ENCODE results near the gene STOX2. TPM values are rescaled to one million over a fixed set of nuclear protein-coding genes. Genes with fewer than 3 reads are reported as not detected.

Gene STOX2
- total RNA-seq, 2 donors from 2014 or later = 0.37 TPM; not detected in 1

GRCh38 chr4:183873409-183874185 lies 31.5 kb upstream of the STOX2 start:
- H3K4me3 Mint-ChIP-seq = no peak overlapping the region
- no peaks in the 10 kb centered on the region for H3K36me3 Mint-ChIP-seq (ENCODE audit: low read depth)
- peaks cover 29% of the 10 kb centered on the region for H3K27me3 Mint-ChIP-seq
- no peak for DNase-seq
- peaks cover 3% of the 10 kb centered on the region for H3K4me1 Mint-ChIP-seq
- no peak overlapping the region for H3K27ac Mint-ChIP-seq
- no peak for ATAC-seq
- H3K9me3 ChIP-seq (ENCODE audit: control insufficient read depth, low read length, poor library complexity, severe bottlenecking) = no peaks in the 10 kb centered on the region

- no peak for ATAC-seq
- Mint-ChIP-seq H3K27me3 (peaks cover 44% of the 10 kb centered on the region), H3K36me3 (ENCODE audit: low read depth) (no peaks in the 10 kb centered on the region), H3K4me3 (no peak overlapping the region), H3K4me1 (peaks cover 3% of the 10 kb centered on the region), H3K27ac (no peak overlapping the region)
- H3K9me3 ChIP-seq (ENCODE audit: control insufficient read depth, low read length, poor library complexity, severe bottlenecking) = no peaks in the 10 kb centered on the region
- DNase-seq = no peak
Observed at GRCh38 chr4:183875251-183875825, 29.8 kb upstream of the STOX2 start.

GRCh38 chr4:183876268-183876934 lies 28.7 kb upstream of the STOX2 start:
- DNase-seq (no peak), ATAC-seq (no peak)
- H3K36me3 Mint-ChIP-seq (ENCODE audit: low read depth) = no peaks in the 10 kb centered on the region
- H3K9me3 ChIP-seq (ENCODE audit: control insufficient read depth, low read length, poor library complexity, severe bottlenecking) = no peaks in the 10 kb centered on the region
- no peak overlapping the region for H3K27ac Mint-ChIP-seq
- no peak overlapping the region for H3K4me3 Mint-ChIP-seq
- peaks cover 3% of the 10 kb centered on the region for H3K4me1 Mint-ChIP-seq
- peaks cover 46% of the 10 kb centered on the region for H3K27me3 Mint-ChIP-seq

GRCh38 chr4:183878251-183878970 lies 26.7 kb upstream of the STOX2 start:
- peaks cover 3% of the 10 kb centered on the region for H3K4me1 Mint-ChIP-seq
- no peak overlapping the region for H3K27ac Mint-ChIP-seq
- no peak for ATAC-seq
- no peak overlapping the region for H3K4me3 Mint-ChIP-seq
- peaks cover 45% of the 10 kb centered on the region for H3K27me3 Mint-ChIP-seq
- DNase-seq = no peak
- H3K9me3 ChIP-seq (ENCODE audit: control insufficient read depth, low read length, poor library complexity, severe bottlenecking) = no peaks in the 10 kb centered on the region
- no peaks in the 10 kb centered on the region for H3K36me3 Mint-ChIP-seq (ENCODE audit: low read depth)

GRCh38 chr4:183885205-183885720 lies 19.8 kb upstream of the STOX2 start:
- no peaks in the 10 kb centered on the region for H3K9me3 ChIP-seq (ENCODE audit: control insufficient read depth, low read length, poor library complexity, severe bottlenecking)
- H3K4me3 Mint-ChIP-seq = no peak overlapping the region
- H3K4me1 Mint-ChIP-seq = no peaks in the 10 kb centered on the region
- H3K36me3 Mint-ChIP-seq (ENCODE audit: low read depth) = no peaks in the 10 kb centered on the region
- peaks cover 59% of the 10 kb centered on the region for H3K27me3 Mint-ChIP-seq
- ATAC-seq (no peak), DNase-seq (no peak)
- no peak overlapping the region for H3K27ac Mint-ChIP-seq

- no peaks in the 10 kb centered on the region for H3K9me3 ChIP-seq (ENCODE audit: control insufficient read depth, low read length, poor library complexity, severe bottlenecking)
- H3K4me3 Mint-ChIP-seq = no peak overlapping the region
- H3K4me1 Mint-ChIP-seq = no peaks in the 10 kb centered on the region
- no peaks in the 10 kb centered on the region for H3K36me3 Mint-ChIP-seq (ENCODE audit: low read depth)
- H3K27ac Mint-ChIP-seq = no peak overlapping the region
- H3K27me3 Mint-ChIP-seq = peaks cover 52% of the 10 kb centered on the region
- no peak for ATAC-seq
- DNase-seq = no peak
Observed at GRCh38 chr4:183887351-183887750, 17.8 kb upstream of the STOX2 start.

- no peak for DNase-seq
- ATAC-seq = no peak
- no peaks in the 10 kb centered on the region for H3K36me3 Mint-ChIP-seq (ENCODE audit: low read depth)
- no peaks in the 10 kb centered on the region for H3K9me3 ChIP-seq (ENCODE audit: control insufficient read depth, low read length, poor library complexity, severe bottlenecking)
- H3K27ac Mint-ChIP-seq = no peak overlapping the region
- H3K4me3 Mint-ChIP-seq = no peak overlapping the region
- no peaks in the 10 kb centered on the region for H3K4me1 Mint-ChIP-seq
- peaks cover 59% of the 10 kb centered on the region for H3K27me3 Mint-ChIP-seq
Observed at GRCh38 chr4:183888564-183888963, 16.5 kb upstream of the STOX2 start.

- Mint-ChIP-seq H3K27ac (no peak overlapping the region), H3K36me3 (ENCODE audit: low read depth) (no peaks in the 10 kb centered on the region), H3K27me3 (peaks cover 56% of the 10 kb centered on the region), H3K4me3 (no peak overlapping the region), H3K4me1 (no peaks in the 10 kb centered on the region)
- no peak for ATAC-seq
- DNase-seq = no peak
- H3K9me3 ChIP-seq (ENCODE audit: control insufficient read depth, low read length, poor library complexity, severe bottlenecking) = no peaks in the 10 kb centered on the region
Observed at GRCh38 chr4:183889190-183889589, 15.9 kb upstream of the STOX2 start.

GRCh38 chr4:183897193-183897592 lies 7.9 kb upstream of the STOX2 start:
- Mint-ChIP-seq H3K27ac (no peak overlapping the region), H3K27me3 (peaks cover 21% of the 10 kb centered on the region), H3K4me1 (no peaks in the 10 kb centered on the region), H3K36me3 (ENCODE audit: low read depth) (no peaks in the 10 kb centered on the region), H3K4me3 (no peak overlapping the region)
- no peak for DNase-seq
- H3K9me3 ChIP-seq (ENCODE audit: control insufficient read depth, low read length, poor library complexity, severe bottlenecking) = no peaks in the 10 kb centered on the region
- ATAC-seq = no peak

- H3K9me3 ChIP-seq (ENCODE audit: control insufficient read depth, low read length, poor library complexity, severe bottlenecking) = no peaks in the 10 kb centered on the region
- Mint-ChIP-seq H3K27me3 (peaks cover 24% of the 10 kb centered on the region), H3K4me1 (no peaks in the 10 kb centered on the region), H3K36me3 (ENCODE audit: low read depth) (no peaks in the 10 kb centered on the region), H3K4me3 (no peak overlapping the region), H3K27ac (no peak overlapping the region)
- DNase-seq (no peak), ATAC-seq (no peak)
Observed at GRCh38 chr4:183898456-183898855, 6.7 kb upstream of the STOX2 start.

GRCh38 chr4:183903021-183903760 lies 1.9 kb upstream of the STOX2 start:
- H3K27me3 Mint-ChIP-seq = peaks cover 38% of the 10 kb centered on the region
- H3K36me3 Mint-ChIP-seq (ENCODE audit: low read depth) = no peaks in the 10 kb centered on the region
- H3K4me3 Mint-ChIP-seq = no peak overlapping the region
- no peak for DNase-seq
- no peak for ATAC-seq
- H3K9me3 ChIP-seq (ENCODE audit: control insufficient read depth, low read length, poor library complexity, severe bottlenecking) = no peaks in the 10 kb centered on the region
- no peak overlapping the region for H3K27ac Mint-ChIP-seq
- H3K4me1 Mint-ChIP-seq = peaks cover 2% of the 10 kb centered on the region

- Mint-ChIP-seq H3K4me3 (peak overlapping the region; percentile 28), H3K27ac (no peak overlapping the region), H3K27me3 (peaks cover 50% of the 10 kb centered on the region), H3K36me3 (ENCODE audit: low read depth) (peaks cover 3% of the 10 kb centered on the region), H3K4me1 (peaks cover 2% of the 10 kb centered on the region)
- DNase-seq = no peak
- H3K9me3 ChIP-seq (ENCODE audit: control insufficient read depth, low read length, poor library complexity, severe bottlenecking) = no peaks in the 10 kb centered on the region
- ATAC-seq = no peak
Observed at GRCh38 chr4:183905593-183906488, 734 bp downstream of the STOX2 start.

All from T-helper 17 cell (primary cell).